ENCODE measurements around the gene STUB1. TPM values are rescaled to one million over a fixed set of nuclear protein-coding genes. Genes with fewer than 3 reads are reported as not detected.

The STUB1 gene
- total and polyA plus RNA-seq, 2 donors (not counting 1 experiment from before 2014, with no cell fraction given), result 94.6 to 133 TPM

- H4K20me1 ChIP-seq (ENCODE audit: control insufficient read depth, extremely low read depth, insufficient read depth, low read length), result no peaks in the 10 kb centered on the region
- no peaks in the 10 kb centered on the region for H3K9me3 ChIP-seq (ENCODE audit: control insufficient read depth, insufficient read depth, low read depth, low read length)
- TF ChIP-seq EZH2 (IDR thresholded peaks at IDR 0.05; ENCODE audit: low read length, missing control alignments), result no peak
- TF ChIP-seq, protein P1, sequence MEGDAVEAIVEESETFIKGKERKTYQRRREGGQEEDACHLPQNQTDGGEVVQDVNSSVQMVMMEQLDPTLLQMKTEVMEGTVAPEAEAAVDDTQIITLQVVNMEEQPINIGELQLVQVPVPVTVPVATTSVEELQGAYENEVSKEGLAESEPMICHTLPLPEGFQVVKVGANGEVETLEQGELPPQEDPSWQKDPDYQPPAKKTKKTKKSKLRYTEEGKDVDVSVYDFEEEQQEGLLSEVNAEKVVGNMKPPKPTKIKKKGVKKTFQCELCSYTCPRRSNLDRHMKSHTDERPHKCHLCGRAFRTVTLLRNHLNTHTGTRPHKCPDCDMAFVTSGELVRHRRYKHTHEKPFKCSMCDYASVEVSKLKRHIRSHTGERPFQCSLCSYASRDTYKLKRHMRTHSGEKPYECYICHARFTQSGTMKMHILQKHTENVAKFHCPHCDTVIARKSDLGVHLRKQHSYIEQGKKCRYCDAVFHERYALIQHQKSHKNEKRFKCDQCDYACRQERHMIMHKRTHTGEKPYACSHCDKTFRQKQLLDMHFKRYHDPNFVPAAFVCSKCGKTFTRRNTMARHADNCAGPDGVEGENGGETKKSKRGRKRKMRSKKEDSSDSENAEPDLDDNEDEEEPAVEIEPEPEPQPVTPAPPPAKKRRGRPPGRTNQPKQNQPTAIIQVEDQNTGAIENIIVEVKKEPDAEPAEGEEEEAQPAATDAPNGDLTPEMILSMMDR (conservative IDR thresholded peaks at IDR 0.05 in 1 of 2, IDR thresholded peaks at IDR 0.05 in 1 of 2; ENCODE audit: low read depth in 1 of 2, low read length in 2 of 2), result no peak
- H3K36me3 ChIP-seq (ENCODE audit: control insufficient read depth, insufficient read depth, low read length), result peaks cover 27% of the 10 kb centered on the region
- no peak within 1 kb of the TSS for H3K9ac ChIP-seq (ENCODE audit: insufficient read depth, low read length)
- H3K27ac ChIP-seq (ENCODE audit: insufficient read depth, low read length), result no peak within 1 kb of the TSS
- H3K27me3 ChIP-seq (ENCODE audit: control insufficient read depth, insufficient read depth, low read length), result no peaks in the 10 kb centered on the region
- H2AFZ ChIP-seq (ENCODE audit: low read length), result no peak within 1 kb of the TSS
- peaks cover 5% of the 10 kb centered on the region for H3K4me1 ChIP-seq (ENCODE audit: control insufficient read depth, extremely low read depth, insufficient read depth, low read length)
- peak within 1 kb of the TSS; percentile 71 for H3K4me2 ChIP-seq (ENCODE audit: extremely low read depth, insufficient read depth, low read length)
- peak within 1 kb of the TSS; percentile 20 to 57 (median 23) for H3K4me3 ChIP-seq (replicated peaks in 1 of 4; ENCODE audit: control extremely low read depth in 1 of 4, insufficient read depth in 1 of 4, low read depth in 3 of 4, low read length in 4 of 4)
- H3K79me2 ChIP-seq (ENCODE audit: control insufficient read depth, insufficient read depth, low read length), result peaks cover 2% of the 10 kb centered on the region
- peak; percentile 51 to 52 for DNase-seq (ENCODE audit: low read depth in 2 of 2)
Measured at GRCh38 chr16:674968-675883, 5.0 kb upstream of the STUB1 start, which contains the start of gene RHBDL1. TSS of gene RHBDL1 (plus strand) at chr16:675671. CDS start at chr16:675791, 120 bp downstream.

- Histone ChIP-seq H3K4me1 (ENCODE audit: control insufficient read depth, extremely low read depth, insufficient read depth, low read length) (peaks cover 6% of the 10 kb centered on the region), H3K4me3 (replicated peaks in 1 of 4; ENCODE audit: control extremely low read depth in 1 of 4, insufficient read depth in 1 of 4, low read depth in 3 of 4, low read length in 4 of 4) (peak overlapping the region in 3 of 4 experiments; percentile 15 to 57 (median 25)), H4K20me1 (ENCODE audit: control insufficient read depth, extremely low read depth, insufficient read depth, low read length) (no peaks in the 10 kb centered on the region), H3K27me3 (ENCODE audit: control insufficient read depth, insufficient read depth, low read length) (no peaks in the 10 kb centered on the region), H3K9ac (ENCODE audit: insufficient read depth, low read length) (no peak overlapping the region), H3K79me2 (ENCODE audit: control insufficient read depth, insufficient read depth, low read length) (peaks cover 4% of the 10 kb centered on the region), H3K4me2 (ENCODE audit: extremely low read depth, insufficient read depth, low read length) (peak overlapping the region; percentile 71), H3K9me3 (ENCODE audit: control insufficient read depth, insufficient read depth, low read depth, low read length) (no peaks in the 10 kb centered on the region), H3K27ac (ENCODE audit: insufficient read depth, low read length) (no peak overlapping the region), H3K36me3 (ENCODE audit: control insufficient read depth, insufficient read depth, low read length) (peaks cover 19% of the 10 kb centered on the region), H2AFZ (ENCODE audit: low read length) (no peak overlapping the region)
- no peak for DNase-seq (ENCODE audit: low read depth in 2 of 2)
- no peak for TF ChIP-seq EZH2 (IDR thresholded peaks at IDR 0.05; ENCODE audit: low read length, missing control alignments)
- TF ChIP-seq, protein P1 (conservative IDR thresholded peaks at IDR 0.05 in 1 of 2, IDR thresholded peaks at IDR 0.05 in 1 of 2; ENCODE audit: low read depth in 1 of 2, low read length in 2 of 2), result no peak
Measured at GRCh38 chr16:675884-676564, 4.2 kb upstream of the STUB1 start.

- no peak overlapping the region for H3K4me2 ChIP-seq (ENCODE audit: extremely low read depth, insufficient read depth, low read length)
- no peaks in the 10 kb centered on the region for H3K27me3 ChIP-seq (ENCODE audit: control insufficient read depth, insufficient read depth, low read length)
- H3K4me3 ChIP-seq (replicated peaks in 1 of 4; ENCODE audit: control extremely low read depth in 1 of 4, insufficient read depth in 1 of 4, low read depth in 3 of 4, low read length in 4 of 4), result no peak overlapping the region
- no peak overlapping the region for H2AFZ ChIP-seq (ENCODE audit: low read length)
- no peaks in the 10 kb centered on the region for H4K20me1 ChIP-seq (ENCODE audit: control insufficient read depth, extremely low read depth, insufficient read depth, low read length)
- peaks cover 16% of the 10 kb centered on the region for H3K36me3 ChIP-seq (ENCODE audit: control insufficient read depth, insufficient read depth, low read length)
- DNase-seq (ENCODE audit: low read depth in 2 of 2), result no peak
- peaks cover 9% of the 10 kb centered on the region for H3K79me2 ChIP-seq (ENCODE audit: control insufficient read depth, insufficient read depth, low read length)
- H3K9me3 ChIP-seq (ENCODE audit: control insufficient read depth, insufficient read depth, low read depth, low read length), result no peaks in the 10 kb centered on the region
- no peak for TF ChIP-seq EZH2 (IDR thresholded peaks at IDR 0.05; ENCODE audit: low read length, missing control alignments)
- TF ChIP-seq, protein P1 (conservative IDR thresholded peaks at IDR 0.05 in 1 of 2, IDR thresholded peaks at IDR 0.05 in 1 of 2; ENCODE audit: low read depth in 1 of 2, low read length in 2 of 2), result no peak
- no peak overlapping the region for H3K9ac ChIP-seq (ENCODE audit: insufficient read depth, low read length)
- peaks cover 10% of the 10 kb centered on the region for H3K4me1 ChIP-seq (ENCODE audit: control insufficient read depth, extremely low read depth, insufficient read depth, low read length)
- no peak overlapping the region for H3K27ac ChIP-seq (ENCODE audit: insufficient read depth, low read length)
Measured at GRCh38 chr16:676565-676902, 3.7 kb upstream of the STUB1 start.

Measured in fibroblast of lung (primary cell).